GM12874 (cell line): Measurements from ENCODE around the gene CCDC107.

ENCODE experiments used
- TF ChIP-seq, protein P1 (sequence below): IDR thresholded peaks from 2 replicates; pipeline ENCODE4 v1.5.1; 2011; ENCODE audit warnings: low read depth, mild to moderate bottlenecking, control low read depth, low read length, moderate library complexity; ENCODE audit not compliant: insufficient read depth

The CCDC107 gene

DNA sequence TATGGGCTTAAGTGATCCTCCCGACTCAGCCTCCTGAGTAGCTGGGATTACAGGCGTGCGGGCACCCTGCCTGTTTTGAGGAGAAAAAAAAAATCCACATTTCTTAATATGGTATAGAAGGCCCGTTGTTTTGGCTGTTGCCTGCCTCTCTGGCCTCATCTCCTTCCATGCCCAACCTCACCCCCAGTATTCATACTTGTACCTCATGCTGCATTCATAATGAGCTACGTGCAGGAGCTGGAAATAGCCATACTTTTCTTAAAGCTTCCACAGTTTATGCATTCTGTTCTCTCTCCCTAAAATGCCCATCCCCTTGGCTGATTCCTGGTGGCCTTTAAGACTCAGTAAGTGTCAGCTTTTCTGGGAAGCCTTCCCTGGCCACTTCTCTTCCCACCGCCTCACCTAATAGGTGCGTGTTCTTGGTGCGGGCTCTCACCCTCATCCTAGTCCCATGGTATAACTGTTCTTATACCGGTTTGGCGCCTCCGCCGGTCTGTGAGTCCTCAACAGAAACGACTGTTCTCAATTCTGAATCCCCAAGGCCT lies 33.7 kb downstream of the CCDC107 start:
- TF ChIP-seq, protein P1, sequence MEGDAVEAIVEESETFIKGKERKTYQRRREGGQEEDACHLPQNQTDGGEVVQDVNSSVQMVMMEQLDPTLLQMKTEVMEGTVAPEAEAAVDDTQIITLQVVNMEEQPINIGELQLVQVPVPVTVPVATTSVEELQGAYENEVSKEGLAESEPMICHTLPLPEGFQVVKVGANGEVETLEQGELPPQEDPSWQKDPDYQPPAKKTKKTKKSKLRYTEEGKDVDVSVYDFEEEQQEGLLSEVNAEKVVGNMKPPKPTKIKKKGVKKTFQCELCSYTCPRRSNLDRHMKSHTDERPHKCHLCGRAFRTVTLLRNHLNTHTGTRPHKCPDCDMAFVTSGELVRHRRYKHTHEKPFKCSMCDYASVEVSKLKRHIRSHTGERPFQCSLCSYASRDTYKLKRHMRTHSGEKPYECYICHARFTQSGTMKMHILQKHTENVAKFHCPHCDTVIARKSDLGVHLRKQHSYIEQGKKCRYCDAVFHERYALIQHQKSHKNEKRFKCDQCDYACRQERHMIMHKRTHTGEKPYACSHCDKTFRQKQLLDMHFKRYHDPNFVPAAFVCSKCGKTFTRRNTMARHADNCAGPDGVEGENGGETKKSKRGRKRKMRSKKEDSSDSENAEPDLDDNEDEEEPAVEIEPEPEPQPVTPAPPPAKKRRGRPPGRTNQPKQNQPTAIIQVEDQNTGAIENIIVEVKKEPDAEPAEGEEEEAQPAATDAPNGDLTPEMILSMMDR: no peak

DNA sequence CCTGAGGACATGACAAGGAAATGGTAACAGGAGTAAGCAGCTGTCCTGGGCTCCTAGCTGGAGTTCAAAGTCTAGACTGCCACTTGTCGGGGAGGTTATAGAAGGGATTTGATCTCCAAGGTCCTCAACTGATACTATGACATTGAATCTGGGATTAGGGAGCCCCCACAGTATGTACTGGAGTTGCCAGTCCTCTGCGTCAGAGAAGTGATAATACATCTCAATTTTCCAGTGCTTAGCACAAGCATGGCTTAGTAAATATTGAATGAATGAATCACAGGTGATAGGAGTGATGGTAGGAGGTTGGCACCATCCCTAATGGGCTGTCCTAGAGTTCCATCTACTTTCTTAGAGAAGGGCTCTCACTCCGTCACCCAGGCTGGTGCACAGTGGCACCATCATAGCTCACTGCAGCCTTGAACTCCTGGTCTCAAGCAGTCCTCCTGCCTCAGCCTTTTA lies 37.9 kb downstream of the CCDC107 start:
- TF ChIP-seq, protein P1: no peak

DNA sequence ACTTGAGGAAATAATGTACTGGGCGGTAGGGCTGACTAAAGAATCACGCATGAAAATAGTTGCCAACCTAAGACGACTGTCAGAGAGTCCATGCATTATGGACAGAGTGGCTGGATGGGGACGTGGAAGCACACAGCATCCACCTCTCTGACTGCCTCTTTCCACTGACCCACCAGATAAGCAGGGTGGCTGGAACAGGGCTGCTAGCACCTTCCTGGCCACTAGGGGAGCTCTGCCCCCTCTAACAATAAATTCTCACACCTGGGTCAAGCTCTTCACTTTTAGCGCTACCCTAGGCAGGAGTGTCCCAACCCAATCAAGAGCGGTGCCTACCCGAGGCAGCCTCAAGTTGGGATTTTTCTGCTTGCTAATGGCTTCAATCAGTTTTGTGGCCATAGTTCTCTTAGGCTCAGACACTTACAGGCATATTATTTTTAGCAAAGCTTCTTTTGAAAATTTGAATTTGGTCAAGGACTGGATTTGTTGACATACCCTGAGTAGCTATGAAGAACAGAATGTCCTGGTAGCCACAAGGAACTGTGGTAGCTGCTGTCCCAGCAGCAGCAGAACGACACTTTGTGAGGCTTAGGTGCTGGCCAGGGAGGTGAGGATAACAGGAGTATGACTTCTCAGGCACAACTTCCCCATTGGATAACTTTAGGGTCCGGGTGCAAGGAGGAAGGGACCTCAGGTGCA lies 38.6 kb downstream of the CCDC107 start:
- TF ChIP-seq, protein P1: peak; percentile 97

DNA sequence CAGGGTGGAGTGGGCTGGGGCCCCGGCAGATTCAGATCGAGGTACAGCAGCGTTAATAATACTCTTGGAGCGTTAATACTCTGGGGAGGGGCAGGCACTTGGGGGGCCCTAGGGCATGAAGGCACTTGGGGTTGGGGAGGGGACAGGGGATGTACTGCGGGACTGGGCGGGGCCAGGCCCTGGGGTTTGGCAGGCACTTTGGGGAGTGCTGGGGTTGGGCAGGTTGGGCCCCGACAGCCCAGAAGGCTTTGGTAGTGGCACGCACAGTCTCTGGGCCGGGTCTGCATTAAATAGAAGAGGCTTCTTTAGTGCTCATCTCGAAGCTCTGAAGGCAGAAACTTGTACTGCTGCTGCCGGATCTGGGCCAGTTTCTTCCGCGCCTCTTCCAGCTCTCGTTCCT lies 39.4 kb downstream of the CCDC107 start:
- TF ChIP-seq, protein P1: no peak

DNA sequence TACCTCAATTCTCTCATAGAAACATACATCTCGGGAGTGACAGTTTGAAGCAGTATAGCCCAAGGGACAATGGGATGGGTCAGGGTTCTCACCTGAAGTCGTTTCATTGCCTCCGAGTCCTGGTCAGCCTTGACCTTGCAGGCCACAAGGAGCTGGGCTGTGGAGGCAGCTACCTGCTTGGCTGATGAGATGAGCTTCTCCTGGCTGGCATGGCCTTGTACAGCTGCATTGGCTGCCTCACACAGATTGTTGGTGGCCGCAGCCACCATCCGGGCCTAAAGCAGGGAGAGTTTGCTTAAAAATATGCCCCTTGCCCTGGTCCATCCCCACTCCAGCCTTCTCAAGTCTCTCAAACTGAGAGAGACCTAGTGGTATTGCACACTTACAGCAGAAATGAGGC lies 40.1 kb downstream of the CCDC107 start:
- TF ChIP-seq, protein P1: no peak

DNA sequence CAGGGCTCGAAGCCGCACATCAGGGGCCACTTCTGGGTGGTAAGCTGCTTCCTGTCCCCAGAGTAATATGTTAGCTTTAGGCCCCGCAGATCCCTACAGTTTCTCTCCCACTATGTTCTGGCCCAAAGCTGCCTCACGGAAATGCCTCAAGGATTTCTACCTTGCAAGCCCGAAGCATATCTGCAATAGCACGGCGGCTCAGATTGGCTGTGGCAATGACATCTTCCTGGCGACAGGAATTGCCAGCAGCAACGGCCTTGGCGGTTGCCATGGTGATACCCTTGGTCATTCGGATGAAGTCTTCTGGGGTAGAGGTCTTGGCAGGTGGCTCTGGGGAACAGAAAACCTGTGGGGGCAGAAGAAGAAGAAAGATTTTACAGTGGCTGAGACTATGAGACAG lies 41.9 kb downstream of the CCDC107 start:
- TF ChIP-seq, protein P1: no peak

DNA sequence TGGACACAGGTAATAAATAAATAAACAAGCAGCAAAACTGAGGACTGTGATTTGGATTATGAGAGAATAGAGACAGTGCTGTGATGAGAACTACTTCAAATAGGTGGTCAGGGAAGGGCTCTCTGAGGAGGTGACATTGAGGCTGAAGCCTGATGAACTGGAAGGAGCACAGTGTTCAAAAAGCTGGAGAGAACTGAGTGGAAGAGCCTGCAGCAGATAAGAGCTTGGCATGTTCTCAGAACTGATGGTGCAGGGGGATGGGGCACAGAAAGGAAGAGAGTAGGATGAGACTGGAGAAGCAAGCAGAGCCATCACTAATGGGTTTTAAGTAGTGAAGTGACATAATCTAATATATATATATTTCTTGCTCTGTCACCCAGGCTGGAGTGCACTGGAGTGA lies 42.9 kb downstream of the CCDC107 start:
- TF ChIP-seq, protein P1: no peak
